ENCODE results near the gene AGAP5. TPM values are rescaled to one million over a fixed set of nuclear protein-coding genes. Genes with fewer than 3 reads are reported as not detected.
"Not testable (repeated sequence)": the region's sequence is repeated elsewhere in the genome, so short reads cannot be mapped to it uniquely, and the experiment has no call there.

The AGAP5 gene
- total RNA-seq, 1 experiment from 2014 or later, result 3.1 TPM

DNA sequence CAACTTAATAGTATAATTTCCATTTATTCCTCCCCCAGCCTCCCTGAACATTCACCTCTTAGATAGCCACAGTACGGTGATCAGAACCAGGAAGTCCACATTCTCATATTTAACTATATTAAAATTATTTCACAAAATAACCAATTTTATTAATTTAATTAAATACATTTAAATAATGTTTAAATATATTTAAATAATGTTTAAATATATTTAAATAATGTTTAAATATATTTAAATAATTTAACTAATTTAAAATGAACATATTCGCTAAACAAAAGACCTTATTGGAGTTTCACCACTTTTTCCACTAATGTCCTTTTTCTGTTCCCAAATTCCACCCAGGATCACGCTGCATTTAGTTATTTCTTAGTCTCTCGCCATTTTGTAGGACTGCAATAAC, 29.5 kb downstream of the AGAP5 start:
- H3K27me3 ChIP-seq, DNase-seq: not testable (repeated sequence)

DNA sequence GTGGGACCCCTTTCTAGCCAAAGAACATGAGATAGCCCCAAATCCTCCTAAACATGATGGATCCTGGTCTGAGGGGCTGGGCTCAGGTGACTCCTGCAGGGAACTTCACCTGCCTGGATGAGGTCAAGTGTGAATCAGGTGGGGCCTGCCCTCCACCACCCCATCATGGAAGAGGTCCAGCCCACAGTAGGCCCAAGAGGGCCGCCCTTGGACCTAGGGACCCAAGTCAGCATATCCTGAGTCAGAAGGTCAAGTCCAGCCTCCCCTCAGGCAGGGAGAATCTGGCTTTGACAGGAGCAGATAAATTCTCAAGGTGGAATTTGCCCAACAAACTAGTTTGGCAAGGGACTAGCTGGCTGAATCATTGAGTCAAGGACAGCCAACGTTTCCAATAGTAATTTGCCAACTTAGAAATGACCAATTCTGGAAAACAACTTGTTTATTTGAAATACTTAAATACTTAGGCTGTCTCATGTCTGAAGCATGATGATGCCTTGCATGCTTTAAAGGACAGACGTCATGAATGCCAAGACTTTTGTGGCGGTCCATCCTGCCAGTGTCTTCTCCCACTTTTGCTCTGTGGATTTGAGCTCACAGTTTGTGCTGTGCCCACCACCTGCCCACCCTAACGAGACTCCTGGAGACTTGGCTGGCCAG, 31.6 kb downstream of the AGAP5 start:
- not testable (repeated sequence) for H3K27me3 ChIP-seq, H3K9me3 ChIP-seq, H3K4me3 ChIP-seq, H3K36me3 ChIP-seq
- peak; percentile 67 for DNase-seq

More for the DNA sequence above, 29.5 kb downstream of the AGAP5 start:
- H3K9me3 ChIP-seq, H3K36me3 ChIP-seq, H3K4me3 ChIP-seq: not testable (repeated sequence)

DNA sequence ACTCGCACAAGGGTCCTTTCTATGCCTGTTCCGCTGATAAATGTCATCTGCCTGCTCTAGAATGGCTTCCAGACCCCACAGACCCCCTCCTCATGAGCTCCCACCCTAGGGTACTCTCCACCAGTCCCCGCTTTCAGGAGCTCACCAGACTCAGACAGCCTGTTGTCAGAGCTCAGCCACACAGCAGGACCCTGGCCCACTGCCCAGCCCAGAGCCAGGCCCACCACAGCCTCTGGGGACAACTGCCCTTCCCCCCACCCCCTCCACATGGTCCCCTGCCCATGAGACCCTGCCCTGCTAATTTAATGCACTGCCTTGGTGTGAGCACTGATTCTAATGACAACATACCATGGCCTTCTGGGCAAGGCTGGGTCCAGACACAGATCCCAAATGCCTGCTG, 32.3 kb downstream of the AGAP5 start:
- DNase-seq, result peak; percentile 31
- not testable (repeated sequence) for H3K4me3 ChIP-seq, H3K36me3 ChIP-seq, H3K27me3 ChIP-seq, H3K9me3 ChIP-seq

DNA sequence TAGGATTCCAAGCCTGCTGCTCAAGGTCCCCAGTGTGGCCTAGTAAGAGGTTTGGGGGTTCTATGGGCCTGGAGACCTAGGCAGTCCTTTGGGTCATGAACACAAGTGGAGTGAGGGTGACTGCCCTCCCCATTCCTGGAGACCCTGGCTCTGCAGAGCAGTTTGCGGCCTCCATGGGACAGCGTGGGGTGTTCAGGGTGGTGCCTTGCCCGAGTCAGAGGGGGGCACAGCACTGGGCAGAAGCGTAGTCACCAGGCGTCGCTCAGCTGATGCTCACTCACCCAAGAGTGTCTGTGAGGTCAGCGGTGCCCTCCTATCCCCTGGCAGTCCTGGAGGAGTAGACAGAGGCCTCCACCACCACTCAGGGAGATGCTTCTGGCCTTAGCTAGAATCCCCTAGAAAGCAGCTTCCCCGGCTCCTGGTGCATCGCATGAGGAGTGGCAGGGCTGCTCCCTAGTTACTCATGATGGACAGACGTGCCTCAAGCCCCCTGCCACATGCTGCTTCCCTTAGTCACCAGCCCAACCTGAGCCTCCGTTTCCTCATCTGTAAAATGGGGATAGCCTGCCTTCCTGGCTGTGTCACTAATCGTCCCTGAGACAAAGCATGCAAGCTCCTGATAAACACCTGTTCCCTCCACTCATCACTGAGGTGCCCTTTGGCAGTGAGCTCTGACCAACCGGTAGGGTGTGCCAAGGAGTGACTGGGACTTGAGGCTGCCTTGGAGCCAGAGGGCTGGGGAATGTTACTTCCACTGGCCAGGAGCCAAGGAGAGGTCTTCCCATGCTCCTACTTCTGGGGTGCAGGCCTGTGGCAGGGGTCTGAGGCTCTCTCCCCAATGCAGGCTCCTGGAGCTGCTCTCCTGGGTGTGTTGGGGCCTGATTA, 33.5 kb downstream of the AGAP5 start:
- peak; percentile 72 for DNase-seq
- not testable (repeated sequence) for H3K27me3 ChIP-seq, H3K4me3 ChIP-seq, H3K9me3 ChIP-seq, H3K36me3 ChIP-seq

DNA sequence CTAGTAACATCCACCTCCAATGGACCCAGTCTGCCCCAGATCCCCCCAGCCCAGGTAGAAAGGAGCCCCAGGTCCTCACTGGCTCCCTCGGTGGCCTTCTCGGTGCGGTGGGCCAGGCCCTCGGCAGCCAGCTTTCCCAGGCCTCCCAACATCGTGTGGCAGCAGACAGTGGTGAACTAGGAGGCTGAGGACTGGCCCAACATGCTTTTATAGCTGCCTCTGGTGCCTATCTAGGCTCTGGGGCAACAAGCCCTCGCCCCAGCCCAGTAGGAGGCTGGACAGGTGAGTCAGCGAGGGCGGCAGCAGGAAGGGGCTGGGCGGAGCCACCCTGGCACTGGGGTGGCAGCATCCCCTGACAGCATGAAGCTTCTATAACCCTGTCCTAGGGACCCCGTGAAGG, 34.3 kb downstream of the AGAP5 start:
- not testable (repeated sequence) for H3K36me3 ChIP-seq, H3K27me3 ChIP-seq, H3K9me3 ChIP-seq, H3K4me3 ChIP-seq
- DNase-seq, result peak; percentile 19

DNA sequence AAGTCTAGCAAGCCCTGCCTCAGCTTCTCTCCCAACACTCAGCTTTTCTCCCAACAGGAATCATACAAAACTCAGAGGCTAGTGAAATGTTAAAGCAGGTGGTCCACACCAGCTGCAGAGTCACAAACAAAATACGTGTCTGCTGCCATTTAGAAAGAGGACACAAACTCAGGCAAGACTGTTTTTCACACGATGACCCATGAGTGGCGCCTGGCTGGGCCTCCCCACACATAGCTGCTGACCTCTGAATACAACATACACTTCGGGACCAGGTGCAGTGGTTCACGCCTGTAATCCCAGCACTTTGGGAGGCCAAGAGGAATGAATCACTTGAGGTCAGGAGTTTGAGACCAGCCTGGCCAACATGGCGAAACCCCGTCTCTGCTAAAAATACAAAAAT, 35.2 kb downstream of the AGAP5 start:
- not testable (repeated sequence) for H3K36me3 ChIP-seq, H3K4me3 ChIP-seq, H3K27me3 ChIP-seq, H3K9me3 ChIP-seq, DNase-seq

DNA sequence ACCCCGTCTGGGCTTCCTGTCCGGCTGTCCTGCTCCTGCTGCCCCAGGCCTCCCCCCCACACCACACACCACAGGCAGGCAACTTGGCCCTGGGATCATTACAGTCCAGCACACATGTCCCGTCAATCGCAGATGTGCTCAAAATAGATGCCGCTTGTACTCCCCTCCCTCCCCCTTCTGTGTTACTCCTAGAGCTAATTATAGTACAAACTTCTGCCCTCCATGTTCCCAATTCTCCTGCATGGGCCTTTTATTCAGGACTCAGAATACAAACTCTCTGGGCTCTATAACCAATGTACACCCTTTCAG, 42.0 kb downstream of the AGAP5 start, which contains the start of gene SYNPO2L:
TSS of gene SYNPO2L (minus strand) at position 40 of the 309 bp plus-strand sequence. CDS start 107 bp downstream, outside the sequence.
- Histone ChIP-seq H3K9me3 (no peaks in the 10 kb centered on the region), H3K36me3 (no peaks in the 10 kb centered on the region), H3K4me3 (no peak within 1 kb of the TSS), H3K27me3 (no peaks in the 10 kb centered on the region)
- no peak for DNase-seq

DNA sequence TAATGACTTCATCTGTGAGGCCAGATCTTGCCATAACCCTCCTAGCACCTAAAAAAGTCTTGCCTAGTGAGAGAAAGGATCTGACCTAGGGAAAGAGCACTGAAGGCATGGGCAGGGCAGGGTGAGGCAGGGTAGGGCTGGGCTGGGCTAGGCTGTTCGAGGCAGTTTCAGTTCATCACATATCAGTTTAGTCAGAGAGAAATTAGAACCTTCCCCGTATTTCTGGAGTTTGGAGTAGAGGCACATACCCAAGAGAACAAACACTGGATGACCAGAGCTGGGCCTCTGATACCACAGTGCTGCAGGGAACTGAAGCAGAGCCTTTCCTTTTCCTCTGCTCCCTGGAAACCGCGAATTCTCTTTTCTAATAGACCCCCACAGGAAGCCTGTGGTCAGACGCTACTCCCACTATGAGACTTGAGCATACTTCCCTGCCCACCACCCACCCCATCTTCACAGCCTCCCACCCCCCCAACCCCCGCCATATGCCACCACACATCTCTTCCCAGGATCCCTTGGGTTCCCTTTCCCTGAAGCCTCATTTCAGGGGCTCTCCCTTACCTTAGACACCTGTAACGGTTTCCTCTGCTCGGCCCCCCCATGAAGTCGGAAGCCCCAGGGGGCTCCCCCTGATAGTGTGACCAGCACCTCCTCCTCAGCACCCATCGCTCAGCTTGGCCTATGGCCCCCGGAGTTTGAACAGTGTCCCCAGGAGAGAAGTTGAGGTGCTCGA, 42.5 kb downstream of the AGAP5 start:
- H3K36me3 ChIP-seq, result no peaks in the 10 kb centered on the region
- no peak for DNase-seq
- no peaks in the 10 kb centered on the region for H3K27me3 ChIP-seq
- no peak overlapping the region for H3K4me3 ChIP-seq
- H3K9me3 ChIP-seq, result no peaks in the 10 kb centered on the region

DNA sequence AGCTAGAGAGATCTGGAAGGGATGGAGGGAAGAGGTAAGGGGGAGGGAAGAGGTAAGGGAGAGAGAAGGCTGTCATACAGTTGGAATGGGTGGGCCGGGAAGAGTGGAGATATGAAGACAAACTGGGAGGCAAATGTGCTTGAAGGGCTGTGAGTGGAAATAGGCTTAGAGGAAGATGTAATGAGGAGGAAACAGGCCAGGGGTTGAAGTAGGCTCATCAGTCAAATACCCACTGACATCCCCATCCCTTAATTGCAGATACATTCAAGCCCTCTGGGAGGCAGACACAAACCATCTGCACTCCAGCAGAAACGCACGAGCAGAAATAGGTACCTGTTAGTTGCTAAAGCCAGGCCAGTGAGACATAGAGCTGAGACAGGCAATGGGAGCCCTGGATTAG, 44.2 kb downstream of the AGAP5 start:
- H3K4me3 ChIP-seq, result no peak overlapping the region
- no peaks in the 10 kb centered on the region for H3K27me3 ChIP-seq
- no peaks in the 10 kb centered on the region for H3K9me3 ChIP-seq
- no peaks in the 10 kb centered on the region for H3K36me3 ChIP-seq
- DNase-seq, result no peak

DNA sequence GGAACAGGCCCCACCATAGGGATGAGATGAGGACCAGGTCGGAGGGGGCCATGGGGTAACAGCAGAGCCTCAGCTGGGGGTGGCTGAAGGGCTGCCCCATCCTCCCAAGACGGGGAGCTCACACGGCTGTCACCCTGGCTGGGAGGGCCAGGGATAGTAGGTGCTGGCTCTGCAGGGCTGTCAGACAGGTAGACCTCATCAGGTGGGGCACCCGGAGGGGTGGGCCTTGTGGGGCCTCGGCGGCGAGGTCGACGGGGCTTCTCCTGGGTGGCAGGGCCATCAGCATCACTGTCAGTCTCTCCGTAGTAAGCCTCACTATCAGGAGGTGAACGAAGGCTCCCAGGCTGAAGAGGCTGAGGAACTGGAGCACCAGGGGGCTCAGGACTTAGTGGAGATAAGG, 44.7 kb downstream of the AGAP5 start:
- no peak for DNase-seq
- H3K36me3 ChIP-seq, result no peaks in the 10 kb centered on the region
- H3K9me3 ChIP-seq, result no peaks in the 10 kb centered on the region
- H3K4me3 ChIP-seq, result no peak overlapping the region
- no peaks in the 10 kb centered on the region for H3K27me3 ChIP-seq

DNA sequence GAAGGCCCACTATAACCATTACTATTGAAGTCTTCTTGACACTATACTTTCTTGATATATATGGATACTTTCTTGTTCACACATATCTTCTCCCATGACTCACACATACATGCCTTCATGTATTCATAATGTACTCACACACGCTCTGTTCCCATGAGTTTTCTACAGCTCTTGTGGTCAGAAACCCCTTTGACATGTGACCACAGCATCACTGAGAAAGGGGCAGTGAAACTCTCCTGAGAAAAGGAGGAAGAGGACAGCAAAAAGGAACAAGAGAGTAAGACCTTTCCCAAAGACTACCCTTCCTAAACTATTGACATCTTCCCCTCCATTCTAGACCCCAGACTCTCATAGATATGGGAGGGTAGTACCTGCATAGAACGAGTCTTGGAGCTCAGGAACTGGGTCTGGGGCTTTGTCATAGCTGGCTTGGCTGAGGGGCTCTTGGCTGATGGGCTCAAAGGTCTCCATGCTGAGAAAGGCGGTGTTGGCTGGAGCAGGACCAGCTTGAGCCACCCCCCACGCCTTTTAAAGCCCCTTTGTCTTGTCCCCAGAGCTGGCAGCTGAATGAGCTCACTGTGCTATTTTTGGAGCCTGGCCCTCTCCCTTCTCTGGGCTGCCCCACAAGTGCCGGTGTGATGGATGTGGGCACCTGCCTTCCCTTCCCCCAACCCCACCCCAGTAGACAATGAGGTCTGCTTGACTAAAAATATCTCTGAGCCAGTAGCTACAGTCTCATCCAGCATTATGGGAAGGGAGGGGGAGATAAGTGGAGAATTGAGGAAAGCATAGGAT, 47.2 kb downstream of the AGAP5 start:
- no peaks in the 10 kb centered on the region for H3K36me3 ChIP-seq
- H3K4me3 ChIP-seq, result no peak overlapping the region
- no peaks in the 10 kb centered on the region for H3K27me3 ChIP-seq
- no peak for DNase-seq
- H3K9me3 ChIP-seq, result no peaks in the 10 kb centered on the region

DNA sequence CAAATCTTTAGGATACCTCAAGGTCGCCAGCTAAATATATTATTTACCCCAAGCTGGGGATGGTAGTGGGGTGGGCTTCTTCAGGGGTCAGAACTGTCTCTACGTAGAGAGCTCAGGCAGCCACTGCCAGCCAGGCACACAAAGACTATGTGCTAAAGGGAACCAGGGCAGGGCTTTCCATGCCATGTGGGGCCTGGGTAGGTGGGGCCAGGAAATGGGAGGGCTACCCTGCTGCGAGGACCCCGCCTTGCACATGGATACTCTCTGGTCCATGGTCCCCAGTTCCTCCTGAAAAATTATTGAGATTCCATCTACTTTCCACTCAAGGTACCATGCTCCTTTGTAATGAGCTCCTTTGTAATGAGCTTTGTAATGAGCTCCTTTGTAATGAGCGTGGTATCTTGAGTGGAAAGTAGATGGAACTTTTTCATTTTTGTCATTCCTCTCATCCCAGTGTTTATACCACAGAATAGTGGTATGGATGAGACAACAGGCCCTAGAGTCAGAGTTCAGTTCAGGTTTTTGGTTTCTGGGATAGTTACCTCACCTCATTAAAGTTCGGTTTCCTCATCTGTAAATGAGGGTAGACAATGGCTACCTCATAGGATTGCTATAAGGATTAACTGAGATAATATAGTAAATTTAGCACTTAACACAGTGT, 47.9 kb downstream of the AGAP5 start:
- H3K4me3 ChIP-seq, result no peak overlapping the region
- DNase-seq, result no peak

DNA sequence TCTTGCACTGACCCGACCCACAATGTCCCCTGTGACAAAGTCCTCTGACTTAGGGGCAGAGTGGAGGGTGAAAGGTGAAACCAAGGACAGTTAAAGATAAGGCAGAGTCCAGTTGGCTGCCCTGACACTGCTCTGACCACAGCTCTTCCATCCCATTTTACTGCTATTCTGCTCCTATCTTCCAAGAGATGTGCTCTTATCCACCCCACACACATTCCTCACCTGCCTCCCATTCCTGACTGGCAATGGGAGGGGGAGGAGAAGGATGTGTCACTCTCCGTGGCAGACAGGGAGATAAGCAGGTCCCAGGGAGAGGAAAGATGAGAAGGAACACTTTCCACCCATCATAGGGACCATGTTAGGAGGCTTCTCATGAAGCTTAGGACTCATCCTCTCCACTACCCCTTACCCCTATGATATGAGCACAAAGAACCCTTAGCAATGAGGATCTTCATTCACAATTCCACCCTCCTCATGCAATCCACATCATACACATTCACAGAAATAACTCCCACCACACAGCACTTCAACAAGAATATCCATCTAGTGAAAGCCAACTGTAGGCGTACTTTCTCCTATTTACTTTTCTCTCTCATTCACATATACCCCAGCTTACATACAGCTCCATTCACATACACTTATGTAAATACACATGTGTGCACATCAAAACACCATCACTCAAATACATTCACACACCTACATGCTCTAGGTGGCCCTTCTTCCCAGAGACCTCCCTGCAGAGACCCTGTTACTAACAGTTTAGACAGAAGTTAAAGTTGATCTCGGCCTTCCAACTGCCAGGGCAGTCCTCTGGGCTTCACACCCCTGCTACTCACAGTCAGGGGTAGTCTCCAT, 48.7 kb downstream of the AGAP5 start:
- H3K36me3 ChIP-seq, result no peaks in the 10 kb centered on the region
- DNase-seq, result no peak
- H3K4me3 ChIP-seq, result no peak overlapping the region

More for the DNA sequence above, 47.9 kb downstream of the AGAP5 start:
- Histone ChIP-seq H3K27me3 (no peaks in the 10 kb centered on the region), H3K36me3 (no peaks in the 10 kb centered on the region), H3K9me3 (no peaks in the 10 kb centered on the region)

DNA sequence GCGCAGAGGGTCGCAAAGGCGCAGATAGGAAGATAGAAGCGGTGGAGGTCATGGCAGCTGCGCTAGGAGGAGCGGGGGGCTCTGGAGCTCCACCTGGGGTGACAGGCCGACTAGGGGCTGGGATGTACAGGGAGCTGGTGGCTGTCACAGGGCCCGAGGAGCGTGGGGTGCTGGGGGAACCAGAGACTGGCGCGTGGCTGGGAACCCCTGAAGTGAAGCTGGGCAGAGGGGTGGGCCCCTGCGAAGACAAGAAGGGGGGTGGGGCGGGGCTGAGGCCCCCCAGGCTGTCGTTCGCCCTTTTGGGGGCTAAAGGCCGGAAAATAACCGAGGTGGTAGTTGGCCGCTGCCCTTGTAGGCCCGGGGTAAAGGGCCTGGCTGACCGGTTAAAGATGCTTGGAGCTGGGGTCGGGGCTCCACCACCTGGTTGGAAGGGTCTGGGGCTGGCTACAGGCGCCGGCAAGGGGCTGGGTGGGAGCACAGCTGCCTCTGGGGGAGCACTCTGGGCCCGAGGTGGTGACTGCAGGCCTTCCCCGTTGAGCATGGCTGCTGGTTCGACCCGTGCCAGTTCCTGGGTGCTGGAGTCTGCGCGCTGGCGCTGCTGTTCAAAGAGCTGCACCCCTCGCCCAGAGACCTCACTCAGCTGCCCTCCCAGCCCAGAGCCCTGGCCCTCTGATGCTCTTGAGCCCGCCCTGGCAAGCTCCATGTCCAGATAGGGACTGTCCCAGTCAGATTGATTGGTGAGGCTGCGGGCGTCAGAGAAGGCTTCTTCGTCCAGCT, 49.8 kb downstream of the AGAP5 start:
- H3K36me3 ChIP-seq, result no peaks in the 10 kb centered on the region
- H3K9me3 ChIP-seq, result no peaks in the 10 kb centered on the region
- DNase-seq, result no peak
- no peaks in the 10 kb centered on the region for H3K27me3 ChIP-seq
- H3K4me3 ChIP-seq, result no peak overlapping the region

More for the DNA sequence above, 48.7 kb downstream of the AGAP5 start:
- H3K9me3 ChIP-seq, result no peaks in the 10 kb centered on the region
- no peaks in the 10 kb centered on the region for H3K27me3 ChIP-seq

Data from MG63 (cell line).